Common myeloid progenitor, CD34-positive (primary cell): Measurements from ENCODE around the gene RXRG.
"Not testable (repeated sequence)": the region's sequence is repeated elsewhere in the genome, so short reads cannot be mapped to it uniquely, and the experiment has no call there.

ENCODE experiments used
- CTCF ChIA-PET: fragments of 350-600 bp; sonication (Branson Sonifier 250); formaldehyde crosslinking; loops from one replicate; lab custom pipeline; 2021; ENCODE audit warnings: antibody characterized with exemption; lab: Charles Lee
- POLR2A ChIA-PET: fragments of 350-600 bp; sonication (Branson Sonifier 250); formaldehyde crosslinking; loops from one replicate; lab custom pipeline; 2021; ENCODE audit warnings: antibody characterized with exemption; lab: Charles Lee
- DNase-seq, 3 donors: peaks; one replicate each; pipeline versions ENCODE4 v3.0.0 to v3.0.0-alpha.2; 2013
- H3K27ac ChIP-seq, 2 experiments: 1 replicate in 1 of 2; 2 replicates in 1 of 2; pipeline ENCODE4 v1.7.0; 2013; ENCODE audit warnings: inconsistent platforms in 2 of 2, low read length in 2 of 2, mild to moderate bottlenecking in 2 of 2, low read depth in 1 of 2, moderate library complexity in 1 of 2; ENCODE audit not compliant: severe bottlenecking in 2 of 2, insufficient read depth in 1 of 2, poor library complexity in 1 of 2
- H3K27me3 ChIP-seq, 5 experiments: replicated peaks in 2 of 5; 1 replicate in 3 of 5; 2 replicates in 2 of 5; pipeline versions ENCODE4 v1.6.1 to v1.7.0; 2013; ENCODE audit warnings: low read length in 4 of 5, mild to moderate bottlenecking in 2 of 5, moderate library complexity in 2 of 5, inconsistent platforms in 1 of 5; ENCODE audit not compliant: insufficient read depth in 5 of 5, control insufficient read depth in 4 of 5
- H3K36me3 ChIP-seq, 4 experiments: 1 replicate in 2 of 4; 2 replicates in 2 of 4; pipeline versions ENCODE4 v1.6.1 to v1.7.0; 2013; ENCODE audit warnings: low read length in 3 of 4, control low read depth in 1 of 4, mild to moderate bottlenecking in 1 of 4; ENCODE audit not compliant: control insufficient read depth in 4 of 4, insufficient read depth in 4 of 4
- H3K4me1 ChIP-seq, 4 experiments: 1 replicate in 3 of 4; 2 replicates in 1 of 4; pipeline versions ENCODE4 v1.6.1 to v1.7.1; 2013; ENCODE audit warnings: low read length in 3 of 4, mild to moderate bottlenecking in 3 of 4, control low read depth in 1 of 4, inconsistent platforms in 1 of 4, moderate library complexity in 1 of 4; ENCODE audit not compliant: control insufficient read depth in 4 of 4, insufficient read depth in 4 of 4; ENCODE audit errors: control extremely low read depth in 1 of 4
- H3K4me3 ChIP-seq, 7 experiments: 1 replicate in 4 of 7; 2 replicates in 3 of 7; pipeline versions ENCODE4 v1.5.1 to v1.7.0; 2013; ENCODE audit warnings: mild to moderate bottlenecking in 7 of 7, low read length in 6 of 7, moderate library complexity in 6 of 7, inconsistent platforms in 2 of 7, low read depth in 2 of 7, control low read depth in 1 of 7; ENCODE audit not compliant: insufficient read depth in 4 of 7, control insufficient read depth in 1 of 7; ENCODE audit errors: extremely low read depth in 1 of 7
- H3K9me3 ChIP-seq, 5 experiments: 1 replicate in 4 of 5; 2 replicates in 1 of 5; pipeline versions ENCODE4 v1.6.1 to v1.7.1; 2013; ENCODE audit warnings: low read length in 4 of 5, mild to moderate bottlenecking in 2 of 5, inconsistent platforms in 1 of 5, low read depth in 1 of 5, moderate library complexity in 1 of 5; ENCODE audit not compliant: control insufficient read depth in 4 of 5, insufficient read depth in 2 of 5; ENCODE audit errors: control extremely low read depth in 1 of 5
- WGBS: methylation state at CpG from one replicate; pipeline ENCODE4 v1.1.5; 2013; ENCODE audit not compliant: insufficient coverage; 5-methylcytosine and 5-hydroxymethylcytosine counted together

Gene RXRG

GRCh38 chr1:165467706-165468105, 22.8 kb upstream of the RXRG start:
- Histone ChIP-seq H3K9me3 (no peaks in the 10 kb centered on the region), H3K27ac (no peak overlapping the region), H3K27me3 (peaks cover 0 to 28% (median 14%) of the 10 kb centered on the region in 5 experiments), H3K36me3 (no peaks in the 10 kb centered on the region), H3K4me1 (no peaks in the 10 kb centered on the region), H3K4me3 (no peak overlapping the region)
- ChIA-PET POLR2A (no interaction called here), CTCF (interaction anchor here (1.2 kb wide), 1 partner anchor 16 kb away, joined by 3 read pairs; no protein-coding TSS in a partner anchor)
- no peak for DNase-seq
- WGBS: 100% methylated on average over 1 of the region's 7 CpGs

GRCh38 chr1:165463978-165464377, 19.1 kb upstream of the RXRG start:
- no peak overlapping the region for H3K4me3 ChIP-seq
- POLR2A ChIA-PET: no interaction called here
- DNase-seq: no peak
- CTCF ChIA-PET: interaction anchor here (0.8 kb wide), 1 partner anchor 13 kb away, joined by 3 read pairs; no protein-coding TSS in a partner anchor
- H3K27ac ChIP-seq: no peak overlapping the region
- H3K4me1 ChIP-seq: no peaks in the 10 kb centered on the region
- peaks cover 0 to 5% (median 0%) of the 10 kb centered on the region in 5 experiments for H3K9me3 ChIP-seq
- 72% methylated on average over 2 of the region's 3 CpGs for WGBS
- H3K36me3 ChIP-seq: no peaks in the 10 kb centered on the region
- H3K27me3 ChIP-seq: peaks cover 0 to 27% (median 14%) of the 10 kb centered on the region in 5 experiments

GRCh38 chr1:165459683-165460082, 14.8 kb upstream of the RXRG start:
- CTCF ChIA-PET: interaction anchor here (1.4 to 1.6 kb wide), 2 partner anchors 8 to 17 kb away, joined by 3 to 4 read pairs; no protein-coding TSS in a partner anchor
- H3K27me3 ChIP-seq: peaks cover 0 to 19% (median 4%) of the 10 kb centered on the region in 5 experiments
- POLR2A ChIA-PET, H3K4me1 ChIP-seq, H3K9me3 ChIP-seq, DNase-seq, H3K36me3 ChIP-seq, H3K27ac ChIP-seq, H3K4me3 ChIP-seq: not testable (repeated sequence)
- 100% methylated on average over 1 of the region's 2 CpGs for WGBS

- H3K27ac ChIP-seq: no peak overlapping the region
- H3K4me3 ChIP-seq: no peak overlapping the region
- POLR2A ChIA-PET: no interaction called here
- no peaks in the 10 kb centered on the region for H3K4me1 ChIP-seq
- CTCF ChIA-PET: interaction anchor here (1.3 kb wide), 1 partner anchor 12 kb away, joined by 3 read pairs; the partner anchor contains the start of gene RXRG
- WGBS: 93% methylated on average over 6 of the region's 6 CpGs
- H3K27me3 ChIP-seq: peaks cover 0 to 14% (median 4%) of the 10 kb centered on the region in 5 experiments
- DNase-seq: no peak
- H3K36me3 ChIP-seq: no peaks in the 10 kb centered on the region
- H3K9me3 ChIP-seq: peaks cover 0 to 5% (median 0%) of the 10 kb centered on the region in 5 experiments
Measured at GRCh38 chr1:165456861-165457260, 11.9 kb upstream of the RXRG start.

GRCh38 chr1:165456114-165456513, 11.2 kb upstream of the RXRG start:
- no peak overlapping the region for H3K4me3 ChIP-seq
- ChIA-PET CTCF (no interaction called here), POLR2A (no interaction called here)
- no peak overlapping the region for H3K27ac ChIP-seq
- H3K4me1 ChIP-seq: no peaks in the 10 kb centered on the region
- DNase-seq: no peak
- no CpG with 5 or more reads among the region's 1 CpG for WGBS
- peaks cover 0 to 5% (median 0%) of the 10 kb centered on the region in 5 experiments for H3K9me3 ChIP-seq
- H3K27me3 ChIP-seq: peaks cover 0 to 15% (median 4%) of the 10 kb centered on the region in 5 experiments
- H3K36me3 ChIP-seq: no peaks in the 10 kb centered on the region

GRCh38 chr1:165455111-165455510, 10.2 kb upstream of the RXRG start:
- Histone ChIP-seq H3K36me3 (no peaks in the 10 kb centered on the region), H3K4me1 (no peaks in the 10 kb centered on the region), H3K27me3 (peaks cover 2 to 13% (median 4%) of the 10 kb centered on the region in 5 experiments), H3K9me3 (peaks cover 0 to 3% (median 0%) of the 10 kb centered on the region in 5 experiments), H3K4me3 (no peak overlapping the region), H3K27ac (no peak overlapping the region)
- ChIA-PET CTCF (no interaction called here), POLR2A (no interaction called here)
- DNase-seq: no peak
- WGBS: 94% methylated on average over 3 of the region's 3 CpGs

- H3K4me1 ChIP-seq: no peaks in the 10 kb centered on the region
- ChIA-PET CTCF (no interaction called here), POLR2A (no interaction called here)
- H3K27me3 ChIP-seq: peaks cover 4 to 13% (median 6%) of the 10 kb centered on the region in 5 experiments
- H3K27ac ChIP-seq: no peak overlapping the region
- no peak for DNase-seq
- H3K36me3 ChIP-seq: no peaks in the 10 kb centered on the region
- H3K4me3 ChIP-seq: no peak overlapping the region
- 86% methylated on average over 2 of the region's 3 CpGs for WGBS
- no peaks in the 10 kb centered on the region for H3K9me3 ChIP-seq
Measured at GRCh38 chr1:165454091-165454610, 9.2 kb upstream of the RXRG start.
